ENCODE data around the gene ERP27. TPM values are rescaled to one million over a fixed set of nuclear protein-coding genes. Genes with fewer than 3 reads are reported as not detected.

Gene ERP27
- total and polyA plus RNA-seq, 2 of the 8 experiments (the other 6 are each of a cell fraction or from before 2014, with no cell fraction given), result not detected

GRCh38 chr12:14896521-14897169 lies 41.7 kb downstream of the ERP27 start:
- Histone ChIP-seq H2AK5ac (ENCODE audit: low read depth, low read length) (no peak overlapping the region), H4K5ac (ENCODE audit: insufficient read length, low read depth, low read length) (no peak overlapping the region), H2AFZ (ENCODE audit: low read length) (peak overlapping the region; percentile 61; the same call in 1 of the 2 replicates), H3K23ac (ENCODE audit: insufficient read length) (no peak overlapping the region), H3K79me1 (ENCODE audit: low read depth, low read length) (no peaks in the 10 kb centered on the region), H4K91ac (replicated peaks; ENCODE audit: insufficient read length, low read length) (no peak overlapping the region), H2BK15ac (ENCODE audit: low read length) (no peak overlapping the region), H3K23me2 (ENCODE audit: low read depth, low read length) (no peaks in the 10 kb centered on the region), H3K27me3 (replicated peaks in 1 of 4; ENCODE audit: control insufficient read depth in 3 of 4, extremely low read depth in 1 of 4, insufficient read depth in 3 of 4, low read length in 3 of 4) (no peaks in the 10 kb centered on the region), H3K14ac (ENCODE audit: insufficient read length) (no peak overlapping the region), H4K8ac (ENCODE audit: extremely low read depth, insufficient read depth, low read length) (no peak overlapping the region), H3K9ac (replicated peaks in 1 of 4; ENCODE audit: extremely low read depth in 1 of 4, low read depth in 3 of 4, low read length in 3 of 4) (no peak overlapping the region), H3K79me2 (ENCODE audit: control insufficient read depth in 1 of 2, insufficient read depth in 2 of 2, low read length in 2 of 2) (no peaks in the 10 kb centered on the region), H2BK5ac (ENCODE audit: low read depth, low read length) (no peak overlapping the region), H2BK20ac (ENCODE audit: low read length) (no peak overlapping the region), H3K4ac (replicated peaks; ENCODE audit: insufficient read length, low read depth, low read length) (no peak overlapping the region), H3K9me3 (ENCODE audit: insufficient read depth in 2 of 2, low read depth in 1 of 2, low read length in 1 of 2) (no peaks in the 10 kb centered on the region), H2BK12ac (ENCODE audit: low read depth, low read length) (no peak overlapping the region), H2BK120ac (replicated peaks; ENCODE audit: low read depth, low read length) (no peak overlapping the region), H3K4me1 (replicated peaks in 1 of 4; ENCODE audit: control insufficient read depth in 3 of 4, insufficient read depth in 4 of 4, low read length in 3 of 4) (no peaks in the 10 kb centered on the region), H3K4me2 (ENCODE audit: insufficient read depth in 1 of 2, low read depth in 2 of 2, low read length in 2 of 2) (no peak overlapping the region), H3K4me3 (ENCODE audit: extremely low read depth in 1 of 4, insufficient read depth in 2 of 4, low read depth in 3 of 4, low read length in 4 of 4) (no peak overlapping the region), H3K27ac (ENCODE audit: low read depth, low read length) (no peak overlapping the region), H4K20me1 (replicated peaks in 1 of 2; ENCODE audit: control insufficient read depth in 1 of 2, insufficient read depth in 2 of 2, low read length in 2 of 2) (no peaks in the 10 kb centered on the region), H3K56ac (replicated peaks; ENCODE audit: insufficient read length, low read depth, low read length) (no peak overlapping the region), H3K36me3 (ENCODE audit: control insufficient read depth in 2 of 4, insufficient read depth in 4 of 4, low read length in 3 of 4) (no peaks in the 10 kb centered on the region), H3K18ac (ENCODE audit: extremely low read depth, low read length) (no peak overlapping the region)
- WGBS, 2 experiments (ENCODE audit: extremely low coverage in 1 of 2, insufficient coverage in 1 of 2, insufficient read length in 1 of 2, insufficient replicate concordance in 2 of 2, low coverage in 1 of 2, low lambda C conversion rate in 2 of 2, missing lambda C conversion rate in 1 of 2), result 86% methylated on average over 7 of the region's 7 CpGs; no CpG with 5 or more reads in 1 of the 2 experiments
- FAIRE-seq (no peak), DNase-seq (ENCODE audit: low read depth in 1 of 2, low spot score in 2 of 2) (no peak)
- ChIA-PET CTCF (ENCODE audit: partially characterized antibody) (interaction anchor here (0.9 kb wide), 1 partner anchor 17 kb away, joined by 4 read pairs; no protein-coding TSS in a partner anchor), POLR2A (ENCODE audit: partially characterized antibody) (no interaction called here)
- TF ChIP-seq CBX5 (IDR thresholded peaks at IDR 0.05; ENCODE audit: low read depth, low read length) (no peak), SIRT6 (IDR thresholded peaks at IDR 0.05; ENCODE audit: low read length) (no peak), ATF2 (IDR thresholded peaks at IDR 0.05; ENCODE audit: low read length) (no peak), MAFK (IDR thresholded peaks at IDR 0.05; ENCODE audit: low read depth, low read length) (no peak), CTBP2 (IDR thresholded peaks at IDR 0.05; ENCODE audit: borderline replicate concordance, insufficient read depth, insufficient read length, low read length) (no peak), KDM4A (IDR thresholded peaks at IDR 0.05; ENCODE audit: low read depth, low read length, severe bottlenecking) (no peak), CEBPB (IDR thresholded peaks at IDR 0.05; ENCODE audit: low read depth, low read length) (no peak), POU5F1 (IDR thresholded peaks at IDR 0.05; ENCODE audit: low read depth, low read length) (no peak), TEAD4 (IDR thresholded peaks at IDR 0.05; ENCODE audit: low read depth, low read length) (no peak), ZNF274 (IDR thresholded peaks at IDR 0.05; ENCODE audit: borderline replicate concordance, extremely low read depth, low read length) (no peak)

All from H1 (cell line).